Left ventricle myocardium superior (tissue), 1 donor: Measurements from ENCODE around the gene AK9. TPM values are rescaled to one million over a fixed set of nuclear protein-coding genes. Genes with fewer than 3 reads are reported as not detected.
"Not testable (repeated sequence)": the region's sequence is repeated elsewhere in the genome, so short reads cannot be mapped to it uniquely, and the experiment has no call there.

Experiments used
- ATAC-seq: fragments of 200-7000 bp; cut with Tn5 transposase; one replicate; pipeline ENCODE4 v1.9.1; 2020; ENCODE audit warnings: mild to moderate bottlenecking, moderate library complexity
- DNase-seq: peaks from one replicate; pipeline ENCODE4 v3.0.0-alpha.2; 2020
- intact Hi-C: fragments of 100-400 bp; cut with micrococcal nuclease; formaldehyde crosslinking; loops from one replicate; pipeline ENCODE4 v1.11.0; 2022
- total RNA-seq: library from RNA; stranded (reverse); fragmentation: NEBNext Ultra II Directional; extraction: Animal tissue kit (Norgen Biotek cat#: 25700); gene quantifications from one replicate; pipeline ENCODE4 v1.2.1, GENCODE V29; 2021
- donor health status: DM: no; HTN: yes; CAD: no; lungs with severe emphysema.

AK9 gene
- total RNA-seq, 1 donor from 2014 or later: 11.7 TPM

GRCh38 chr6:109471105-109471810, 219.7 kb downstream of the AK9 start:
- ATAC-seq (no peak), DNase-seq (no peak)
- intact Hi-C loops: no loop called here

DNA sequence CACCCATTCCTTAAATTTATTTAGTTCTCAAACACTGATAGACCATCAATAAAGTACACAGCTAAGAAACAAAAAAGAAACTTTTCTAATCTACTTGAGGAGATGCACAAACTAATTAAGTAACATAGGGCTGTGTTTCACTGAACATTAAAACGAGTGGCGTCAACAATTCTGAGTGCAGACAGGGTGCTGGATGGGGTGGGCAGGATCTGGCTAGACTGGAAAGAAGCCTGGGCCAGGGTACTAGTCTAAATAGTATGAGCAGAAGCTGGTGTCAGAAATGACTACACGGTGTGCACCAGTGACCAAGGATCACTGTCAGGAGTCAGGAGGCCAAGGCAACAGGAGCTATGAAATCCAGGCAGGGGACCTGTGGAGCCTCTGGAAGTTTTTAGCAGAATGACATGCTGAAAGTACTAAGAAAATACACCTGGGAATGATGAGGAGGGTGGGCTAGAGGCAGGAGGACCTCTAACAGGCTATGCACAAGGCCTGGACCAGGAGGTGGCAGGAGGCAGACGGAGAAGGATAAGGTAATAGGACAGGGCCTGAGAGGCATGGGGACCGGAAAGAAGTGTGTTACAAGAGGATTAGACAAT, 221.3 kb downstream of the AK9 start:
- intact Hi-C loops: no loop called here
- DNase-seq (no peak), ATAC-seq (no peak)

GRCh38 chr6:109467696-109468095, 223.3 kb downstream of the AK9 start:
- no peak for DNase-seq
- no peak for ATAC-seq
- intact Hi-C loops: no loop called here

GRCh38 chr6:109466212-109466923, 224.6 kb downstream of the AK9 start:
- ATAC-seq: no peak
- no peak for DNase-seq
- intact Hi-C loops: no loop called here

DNA sequence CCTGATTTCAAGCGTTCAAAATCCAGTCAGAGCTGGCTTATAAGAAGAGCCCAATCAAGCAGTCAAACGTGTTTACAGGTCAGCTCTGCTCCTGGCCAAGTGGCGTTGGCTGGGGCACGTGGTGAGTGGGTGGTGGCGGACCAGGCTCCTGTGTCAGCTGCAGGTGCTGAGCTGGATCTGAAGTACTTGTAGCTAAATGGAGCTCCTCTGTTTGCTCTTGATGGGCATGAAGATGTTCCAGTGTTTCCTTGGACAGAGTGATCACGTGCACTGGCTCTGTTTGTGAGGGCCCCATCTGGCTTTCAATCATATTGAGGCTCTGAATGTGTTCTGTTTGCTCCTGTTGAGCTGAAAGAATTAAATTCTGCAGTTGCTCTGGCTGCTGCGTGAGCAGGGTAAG, 225.2 kb downstream of the AK9 start:
- intact Hi-C loops: no loop called here
- DNase-seq: no peak
- ATAC-seq: peak; percentile 86

DNA sequence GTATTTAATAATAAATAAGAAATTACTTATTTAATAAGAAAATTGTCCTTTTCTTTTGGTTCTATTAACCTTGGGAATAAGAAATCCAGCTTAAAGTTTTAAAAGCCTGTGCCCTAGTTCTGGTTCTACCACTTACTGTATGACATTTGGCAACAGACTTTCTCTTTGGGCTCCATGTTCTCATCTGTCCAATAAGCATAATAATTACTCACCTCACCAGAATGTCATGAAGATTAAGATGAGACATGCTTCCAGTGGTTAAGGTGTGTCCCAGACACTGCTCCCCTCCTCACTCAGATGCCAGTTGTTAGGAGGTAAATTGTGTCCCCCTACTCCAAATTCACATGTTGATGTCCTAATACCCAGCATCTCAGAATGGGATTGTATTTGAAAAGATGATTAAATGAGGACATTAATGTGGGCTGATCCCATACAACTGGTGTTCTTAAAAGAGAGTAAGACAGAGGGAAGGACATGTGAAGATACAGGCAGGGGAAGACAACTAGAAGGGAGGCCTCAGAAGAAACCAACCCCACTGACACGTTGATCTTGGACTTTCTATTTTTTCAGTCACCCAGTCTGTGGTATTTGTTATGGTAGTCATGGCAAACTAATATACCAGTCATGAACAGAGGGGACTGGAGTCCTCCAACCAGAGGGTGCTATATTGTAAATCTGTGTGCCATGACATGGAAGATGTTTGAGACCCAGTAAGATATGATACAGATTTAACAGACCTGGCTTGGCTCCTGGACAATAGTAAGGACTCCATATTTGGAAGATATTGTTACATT, 229.1 kb downstream of the AK9 start:
- intact Hi-C loops: no loop called here
- no peak for ATAC-seq
- no peak for DNase-seq

DNA sequence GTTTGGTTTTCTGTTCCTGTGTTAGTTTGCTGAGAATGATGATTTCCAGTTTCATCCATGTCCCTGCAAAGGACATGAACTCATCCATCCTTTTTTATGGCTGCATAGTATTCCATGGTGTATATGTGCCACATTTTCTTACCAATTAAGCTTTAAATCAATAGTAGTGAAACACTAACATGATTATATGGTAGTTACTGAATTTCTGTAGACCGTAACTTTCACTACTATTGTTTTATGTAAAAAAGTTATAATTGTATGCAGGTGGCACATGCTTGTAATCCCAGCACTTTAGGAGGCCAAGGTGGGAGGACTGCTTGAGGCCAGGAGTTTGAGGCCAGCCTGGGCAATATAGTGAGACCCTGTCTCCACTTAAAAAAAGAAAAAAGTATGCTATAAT, 229.8 kb downstream of the AK9 start:
- intact Hi-C loops, ATAC-seq: not testable (repeated sequence)

GRCh38 chr6:109460161-109460829, 230.7 kb downstream of the AK9 start:
- no peak for DNase-seq
- intact Hi-C loops: no loop called here
- ATAC-seq: no peak

More for the DNA sequence above, 229.8 kb downstream of the AK9 start:
- DNase-seq: not testable (repeated sequence)

- ATAC-seq (no peak), DNase-seq (no peak)
- intact Hi-C loops: no loop called here
Measured at GRCh38 chr6:109458774-109459531, 232.0 kb downstream of the AK9 start.

DNA sequence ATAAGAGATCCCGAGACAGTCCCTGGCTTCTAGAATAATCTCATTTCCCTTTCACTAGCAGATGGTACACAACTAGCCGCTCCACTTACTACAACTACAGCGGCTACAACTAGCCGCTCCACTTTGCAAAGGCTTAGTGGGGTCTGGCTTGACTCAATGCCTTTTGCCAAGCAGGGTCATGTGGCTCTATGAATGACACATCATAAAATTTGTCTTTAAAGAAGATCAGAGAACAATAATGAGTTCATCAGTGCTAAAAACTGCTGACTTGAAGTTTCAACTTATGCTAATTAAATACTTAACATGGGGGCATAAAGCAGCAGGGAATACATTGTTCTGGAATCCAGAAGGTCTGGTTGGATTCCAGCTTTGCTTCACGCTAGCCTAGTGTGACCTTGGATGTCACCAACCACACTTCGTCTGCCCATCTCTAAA, 233.4 kb downstream of the AK9 start:
- intact Hi-C loops: no loop called here
- no peak for ATAC-seq
- no peak for DNase-seq

- ATAC-seq (peak; percentile 55), DNase-seq (peak; percentile 63)
- intact Hi-C loops: no loop called here
Measured at GRCh38 chr6:109456710-109457561, 234.1 kb downstream of the AK9 start.

GRCh38 chr6:109456111-109456583, 234.9 kb downstream of the AK9 start:
- no peak for DNase-seq
- intact Hi-C loops: no loop called here
- ATAC-seq: peak; percentile 19

DNA sequence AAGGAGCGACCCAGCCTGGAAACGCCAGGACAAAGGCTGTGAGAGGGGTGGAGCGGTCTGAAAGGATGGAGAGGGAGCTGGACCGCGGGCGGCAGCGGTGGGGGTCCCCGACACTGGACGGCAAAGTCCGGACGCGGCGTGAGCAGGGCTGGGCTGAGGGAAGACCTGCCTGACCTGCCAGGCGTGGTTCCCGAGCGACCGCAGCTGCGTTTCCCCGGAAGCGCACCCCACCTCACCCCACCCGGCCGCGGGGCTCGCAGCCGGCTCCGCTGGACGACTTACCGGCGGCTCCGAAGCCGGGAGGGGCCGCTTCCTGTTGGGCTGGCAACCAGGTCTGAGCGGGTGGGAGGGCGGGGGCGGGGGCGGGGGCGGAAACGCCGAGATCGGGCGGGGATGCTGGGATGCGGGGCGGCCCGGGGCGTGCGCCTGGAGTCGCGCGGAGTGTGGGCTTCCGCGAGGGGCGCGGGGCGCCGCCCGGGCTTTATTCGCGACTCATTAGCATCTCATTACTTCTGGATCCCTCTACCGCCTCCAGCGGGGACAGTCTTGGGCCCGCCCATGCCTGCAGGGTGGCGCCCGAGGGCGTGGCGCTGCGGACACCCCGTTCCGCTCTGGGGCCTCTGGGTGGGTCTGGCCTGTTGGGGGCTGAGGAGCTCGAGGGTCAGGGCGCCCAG, 235.4 kb downstream of the AK9 start, which contains the start of gene MICAL1:
Gene MICAL1 (minus strand): TSS at position 336 of the 674 bp plus-strand sequence. CDS start 1,576 bp downstream, outside the sequence.
- DNase-seq (peak; percentile 83), ATAC-seq (peak; percentile 85)
- intact Hi-C loops: no loop called here

- DNase-seq (no peak), ATAC-seq (peak; percentile 15)
- intact Hi-C loops: no loop called here
Measured at GRCh38 chr6:109454496-109455436, 236.2 kb downstream of the AK9 start.
